ENCODE measurements around the gene TSHZ1.

Gene TSHZ1

DNA sequence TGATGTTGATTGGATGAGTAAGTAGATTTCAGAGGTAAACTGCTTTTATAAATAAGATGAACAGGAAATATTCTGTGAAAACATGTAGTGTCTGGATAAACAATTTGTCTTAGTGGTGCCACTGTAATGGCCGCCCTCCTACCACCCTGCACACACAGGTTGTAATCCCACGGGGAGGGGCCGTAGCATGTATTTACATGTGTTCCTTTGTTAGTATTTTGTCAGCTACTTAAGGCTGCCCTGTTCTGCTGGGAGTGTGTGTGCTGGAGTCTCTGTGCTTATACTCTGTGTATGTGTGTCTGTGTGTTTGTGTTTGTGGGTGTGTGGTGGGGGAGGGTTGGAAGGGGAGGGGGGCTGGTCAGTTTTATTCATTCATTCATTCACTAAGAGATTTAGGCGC, 5.1 kb downstream of the TSHZ1 start:
- DNase-seq (ENCODE audit: low read depth), result no peak
- H3K4me3 ChIP-seq (ENCODE audit: control insufficient read depth, low read depth, low read length), result no peak overlapping the region
- TF ChIP-seq, protein P1, sequence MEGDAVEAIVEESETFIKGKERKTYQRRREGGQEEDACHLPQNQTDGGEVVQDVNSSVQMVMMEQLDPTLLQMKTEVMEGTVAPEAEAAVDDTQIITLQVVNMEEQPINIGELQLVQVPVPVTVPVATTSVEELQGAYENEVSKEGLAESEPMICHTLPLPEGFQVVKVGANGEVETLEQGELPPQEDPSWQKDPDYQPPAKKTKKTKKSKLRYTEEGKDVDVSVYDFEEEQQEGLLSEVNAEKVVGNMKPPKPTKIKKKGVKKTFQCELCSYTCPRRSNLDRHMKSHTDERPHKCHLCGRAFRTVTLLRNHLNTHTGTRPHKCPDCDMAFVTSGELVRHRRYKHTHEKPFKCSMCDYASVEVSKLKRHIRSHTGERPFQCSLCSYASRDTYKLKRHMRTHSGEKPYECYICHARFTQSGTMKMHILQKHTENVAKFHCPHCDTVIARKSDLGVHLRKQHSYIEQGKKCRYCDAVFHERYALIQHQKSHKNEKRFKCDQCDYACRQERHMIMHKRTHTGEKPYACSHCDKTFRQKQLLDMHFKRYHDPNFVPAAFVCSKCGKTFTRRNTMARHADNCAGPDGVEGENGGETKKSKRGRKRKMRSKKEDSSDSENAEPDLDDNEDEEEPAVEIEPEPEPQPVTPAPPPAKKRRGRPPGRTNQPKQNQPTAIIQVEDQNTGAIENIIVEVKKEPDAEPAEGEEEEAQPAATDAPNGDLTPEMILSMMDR (conservative IDR thresholded peaks at IDR 0.05; ENCODE audit: control insufficient read depth, insufficient read depth, low read depth, low read length), result no peak

DNA sequence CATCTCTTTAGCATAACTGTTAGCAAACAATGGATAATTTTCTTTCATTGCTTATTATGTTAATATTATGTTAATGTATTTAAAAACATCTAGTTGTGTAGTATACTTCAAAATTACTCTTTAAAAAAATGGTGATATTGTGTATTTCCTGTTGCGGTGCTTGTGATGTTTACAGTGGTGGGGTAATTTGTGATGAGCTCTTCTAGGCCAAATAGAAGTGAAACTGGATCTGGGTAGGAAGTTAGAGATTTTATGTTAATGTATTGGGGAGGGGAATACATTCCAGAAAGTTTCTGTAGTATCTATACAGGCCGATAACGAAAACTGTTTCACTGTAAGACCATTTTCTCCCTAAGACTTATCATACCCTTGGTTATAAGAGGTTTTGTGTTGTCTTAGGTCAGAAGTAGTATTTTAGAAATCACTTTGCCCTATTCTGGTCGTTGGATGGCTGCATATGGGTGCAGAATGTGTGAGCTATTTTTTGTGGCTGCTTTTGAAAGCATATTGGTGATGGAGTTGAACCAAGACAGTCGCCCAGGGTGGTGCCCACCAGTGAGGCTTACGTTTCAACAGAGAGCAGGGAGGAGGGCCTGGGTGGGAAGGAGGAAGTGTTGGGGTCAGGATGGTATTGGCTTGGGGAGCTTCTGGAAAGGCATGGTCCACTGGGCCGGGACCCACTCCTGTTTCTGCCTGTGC, 5.8 kb downstream of the TSHZ1 start:
- TF ChIP-seq, protein P1 (conservative IDR thresholded peaks at IDR 0.05; ENCODE audit: control insufficient read depth, insufficient read depth, low read depth, low read length), result no peak
- no peak for DNase-seq (ENCODE audit: low read depth)
- no peak overlapping the region for H3K4me3 ChIP-seq (ENCODE audit: control insufficient read depth, low read depth, low read length)

DNA sequence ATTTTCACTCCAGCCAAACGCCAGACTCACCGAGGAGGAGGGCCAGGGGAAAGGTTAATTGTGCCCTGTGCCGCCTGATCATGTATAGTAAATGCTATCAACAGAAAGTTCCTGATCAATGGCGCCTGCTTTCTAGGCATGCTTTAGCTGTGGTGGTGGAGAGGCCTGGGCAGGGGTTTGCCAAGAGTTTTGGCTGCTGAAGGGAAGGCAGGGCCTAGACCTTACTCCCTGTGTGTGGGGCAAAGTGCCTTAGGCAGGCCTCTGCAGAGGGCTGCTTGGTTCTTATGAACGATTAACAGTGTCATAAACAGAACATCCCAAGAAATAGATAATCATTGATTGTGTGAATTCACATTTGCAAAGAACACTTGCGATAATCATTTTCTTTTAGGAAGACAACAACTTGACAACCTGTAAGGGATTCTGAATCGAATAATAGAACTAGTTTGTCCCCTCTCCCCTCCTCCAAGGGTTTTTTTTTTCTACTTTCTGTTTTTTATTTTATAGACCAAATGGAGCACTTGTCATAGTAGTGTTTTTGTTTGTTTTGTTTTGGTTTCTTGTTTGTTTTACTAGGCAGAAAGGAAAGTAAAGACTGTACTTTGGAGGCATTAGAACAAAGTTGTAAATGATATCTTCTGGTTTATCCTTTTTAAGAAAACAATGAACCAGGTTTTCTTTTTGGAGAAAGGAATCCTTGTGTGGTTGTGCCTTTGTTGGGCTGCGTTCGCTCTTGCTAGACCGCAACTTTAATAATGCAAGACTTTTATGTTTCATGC, 6.5 kb downstream of the TSHZ1 start:
- TF ChIP-seq, protein P1 (conservative IDR thresholded peaks at IDR 0.05; ENCODE audit: control insufficient read depth, insufficient read depth, low read depth, low read length), result no peak
- no peak for DNase-seq (ENCODE audit: low read depth)
- H3K4me3 ChIP-seq (ENCODE audit: control insufficient read depth, low read depth, low read length), result no peak overlapping the region

DNA sequence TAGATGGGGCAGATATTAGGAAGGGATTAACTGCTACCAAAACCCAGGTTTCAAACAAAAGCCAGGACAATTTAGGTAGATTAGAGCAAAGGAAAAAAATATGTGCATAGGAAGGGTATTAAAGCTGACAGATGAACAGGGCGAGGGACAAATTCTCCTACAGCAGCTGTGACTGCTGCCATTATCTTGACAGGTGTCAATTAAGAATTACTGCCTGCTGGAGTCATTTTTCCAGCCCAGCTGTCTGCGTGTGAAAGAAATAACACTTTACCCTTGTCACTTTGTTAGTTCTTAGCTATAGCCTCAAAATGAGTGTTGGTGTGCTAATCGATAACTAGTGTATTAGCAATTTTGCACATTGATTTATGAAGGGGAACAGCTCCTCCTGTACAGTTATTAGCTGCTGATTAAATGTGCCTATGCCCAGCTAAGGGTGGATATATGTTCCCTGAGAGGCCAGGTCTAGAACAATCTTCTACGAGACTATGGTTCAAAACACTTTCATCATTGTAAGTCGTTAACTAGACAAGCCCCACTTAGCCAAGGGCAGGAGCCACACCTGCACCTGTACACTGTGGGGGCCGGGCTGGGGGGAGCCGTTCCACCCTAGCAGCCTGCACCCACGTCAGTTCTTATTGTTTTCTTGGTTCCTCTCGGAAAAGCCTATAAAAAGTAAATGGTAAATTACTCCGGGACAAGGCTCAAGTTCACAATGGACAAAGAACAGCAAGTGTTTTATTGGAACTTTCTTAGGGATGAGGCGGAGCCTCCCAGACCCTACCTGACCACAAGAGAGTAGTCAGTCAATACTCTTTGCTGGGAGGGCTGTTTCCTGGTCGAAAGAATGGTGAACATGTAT, 7.7 kb downstream of the TSHZ1 start:
- DNase-seq (ENCODE audit: low read depth), result no peak
- H3K4me3 ChIP-seq (ENCODE audit: control insufficient read depth, low read depth, low read length), result no peak overlapping the region
- TF ChIP-seq, protein P1 (conservative IDR thresholded peaks at IDR 0.05; ENCODE audit: control insufficient read depth, insufficient read depth, low read depth, low read length), result no peak

DNA sequence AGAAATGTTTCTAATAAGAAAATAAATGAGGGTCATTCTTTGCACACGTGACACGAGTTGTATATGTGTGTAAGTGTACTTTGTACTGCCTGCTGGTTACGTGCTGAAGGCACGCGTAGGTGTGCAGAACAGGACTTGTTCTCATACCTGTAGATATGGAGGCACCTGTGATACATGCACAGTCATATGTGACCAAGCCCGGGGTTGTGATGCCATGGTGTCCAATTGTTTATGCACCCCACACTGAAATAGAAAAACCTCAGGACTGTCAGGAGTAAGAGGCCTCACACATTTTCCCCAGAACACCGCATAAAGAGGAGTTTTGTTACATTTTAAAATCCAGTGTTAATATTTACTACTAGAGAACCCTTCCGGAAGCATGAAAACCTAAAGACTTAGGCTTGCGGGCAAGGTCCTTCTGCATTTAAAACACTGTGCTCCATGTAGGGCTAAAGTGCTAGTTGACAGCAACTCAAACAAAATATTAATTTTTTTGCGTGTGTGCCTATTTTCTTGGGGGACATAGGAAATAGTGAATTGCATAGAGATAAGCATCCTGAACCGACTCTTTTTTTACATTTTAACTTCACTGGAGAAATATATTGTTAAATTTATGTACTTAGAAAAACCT, 9.3 kb downstream of the TSHZ1 start:
- TF ChIP-seq, protein P1 (conservative IDR thresholded peaks at IDR 0.05; ENCODE audit: control insufficient read depth, insufficient read depth, low read depth, low read length), result no peak
- no peak overlapping the region for H3K4me3 ChIP-seq (ENCODE audit: control insufficient read depth, low read depth, low read length)
- no peak for DNase-seq (ENCODE audit: low read depth)

Data from fibroblast of mammary gland (primary cell).